SK-N-SH (cell line): ENCODE measurements around the gene KCNJ12.
"Not testable (repeated sequence)": the region's sequence is repeated elsewhere in the genome, so short reads cannot be mapped to it uniquely, and the experiment has no call there.

Source experiments
- CTCF ChIP-seq: fragments of 200-600 bp; sonication (generic); IDR thresholded peaks from 2 replicates; pipeline ENCODE4 v1.6.1; 2017; ENCODE audit warnings: antibody characterized with exemption, mild to moderate bottlenecking, moderate library complexity
- RFX5 ChIP-seq: IDR thresholded peaks from 2 replicates; pipeline ENCODE4 v1.6.1; 2012; ENCODE audit warnings: mild to moderate bottlenecking, improper control_type of control experiment, low read length
- RXRA ChIP-seq: IDR thresholded peaks from 2 replicates; pipeline ENCODE4 v1.4.0; 2012; ENCODE audit warnings: low read depth, mild to moderate bottlenecking, borderline replicate concordance

- not testable (repeated sequence) for TF ChIP-seq CTCF, RXRA, RFX5
These were observed 30.1 kb upstream of the KCNJ12 start for GRCh38 chr17:21346107-21346506.
